Endodermal cell (in vitro differentiated cells): ENCODE data around the gene MIB2. TPM values are rescaled to one million over a fixed set of nuclear protein-coding genes. Genes with fewer than 3 reads are reported as not detected.

Source experiments
- DNase-seq: peaks from one replicate; pipeline ENCODE4 v3.0.0-alpha.2; 2017
- H3K27ac ChIP-seq: 2 replicates; pipeline ENCODE4 v1.5.1; 2013; ENCODE audit warnings: mild to moderate bottlenecking, low read depth, low read length, moderate library complexity
- H3K27me3 ChIP-seq: 2 replicates; pipeline ENCODE4 v1.6.1; 2013; ENCODE audit warnings: mild to moderate bottlenecking, low read length, moderate library complexity; ENCODE audit not compliant: insufficient read depth, control insufficient read depth, poor library complexity, severe bottlenecking
- H3K36me3 ChIP-seq: 2 replicates; pipeline ENCODE4 v1.7.0; 2013; ENCODE audit warnings: mild to moderate bottlenecking, low read length, moderate library complexity; ENCODE audit not compliant: control insufficient read depth, insufficient read depth
- H3K4me1 ChIP-seq: one replicate; pipeline ENCODE4 v1.7.0; 2013; ENCODE audit warnings: low read length; ENCODE audit not compliant: control insufficient read depth, insufficient read depth
- H3K4me3 ChIP-seq: 2 replicates; pipeline ENCODE4 v1.5.1; 2013; ENCODE audit warnings: mild to moderate bottlenecking, low read length, moderate library complexity
- H3K9ac ChIP-seq: 2 replicates; pipeline ENCODE4 v1.6.1; 2013; ENCODE audit warnings: mild to moderate bottlenecking, low read length, moderate library complexity; ENCODE audit not compliant: poor library complexity, severe bottlenecking; ENCODE audit errors: extremely low read depth
- H3K9me3 ChIP-seq: 2 replicates; pipeline ENCODE4 v1.6.1; 2013; ENCODE audit warnings: mild to moderate bottlenecking, low read length, moderate library complexity; ENCODE audit not compliant: control insufficient read depth
- H3K27ac Mint-ChIP-seq: 2 replicates; pipeline ENCODE4 v1.8.0; 2020; ENCODE audit warnings: mixed read lengths
- H3K27me3 Mint-ChIP-seq: 2 replicates; pipeline ENCODE4 v1.8.0; 2021; ENCODE audit warnings: mild to moderate bottlenecking, mixed read lengths; ENCODE audit not compliant: insufficient read depth
- H3K36me3 Mint-ChIP-seq: 2 replicates; pipeline ENCODE4 v1.8.0; 2020; ENCODE audit warnings: low read depth, mixed read lengths
- H3K4me1 Mint-ChIP-seq: 2 replicates; pipeline ENCODE4 v1.8.0; 2020; ENCODE audit warnings: mixed read lengths
- H3K4me3 Mint-ChIP-seq: 2 replicates; pipeline ENCODE4 v1.8.0; 2020; ENCODE audit warnings: mild to moderate bottlenecking, moderate library complexity, mixed read lengths
- H3K9me3 Mint-ChIP-seq: 2 replicates; pipeline ENCODE4 v1.8.0; 2020; ENCODE audit warnings: mild to moderate bottlenecking, mixed read lengths
- CTCF ChIP-seq: fragments of 200-600 bp; sonication (generic); conservative IDR thresholded peaks from 2 replicates; pipeline ENCODE4 v1.5.0; 2021; ENCODE audit warnings: antibody characterized with exemption, mild to moderate bottlenecking
- whole genome bisulfite sequencing, 2 experiments: methylation state at CpG; one replicate each; pipeline versions ENCODE4 v1.1.5 to v1.1.7; 2013; ENCODE audit warnings: missing lambda C conversion rate in 2 of 2, mixed read lengths in 1 of 2; ENCODE audit not compliant: insufficient coverage in 1 of 2, insufficient read length in 1 of 2; 5-methylcytosine and 5-hydroxymethylcytosine counted together
- total RNA-seq, 2 donors: library from RNA; stranded (reverse); fragmentation: NEBNext Ultra II Directional in 1 of 2; extraction: Animal tissue kit (Norgen Biotek cat#: 25700) in 1 of 2; gene quantifications; 2 replicates in 1 of 2; 3 replicates in 1 of 2; pipeline ENCODE4 v1.2.1, GENCODE V29; 2021

The MIB2 gene
- total RNA-seq, 2 donors from 2014 or later: 77.4 to 97.9 TPM

- DNase-seq: no peak
- no peaks in the 10 kb centered on the region for H3K9me3 Mint-ChIP-seq
- Histone ChIP-seq H3K4me1 (no peaks in the 10 kb centered on the region), H3K27me3 (no peaks in the 10 kb centered on the region), H3K4me3 (no peak overlapping the region), H3K9me3 (no peaks in the 10 kb centered on the region), H3K36me3 (no peaks in the 10 kb centered on the region), H3K9ac (no peak overlapping the region), H3K27ac (no peak overlapping the region)
- H3K27me3 Mint-ChIP-seq: no peaks in the 10 kb centered on the region
- WGBS, 2 experiments: 90 to 93% methylated on average over 8 to 9 of the region's 9 CpGs
- peaks cover 3% of the 10 kb centered on the region for H3K36me3 Mint-ChIP-seq
- no peak for TF ChIP-seq CTCF
- H3K4me3 Mint-ChIP-seq: no peak overlapping the region
- H3K27ac Mint-ChIP-seq: no peak overlapping the region
- H3K4me1 Mint-ChIP-seq: peaks cover 4% of the 10 kb centered on the region
Observed at GRCh38 chr1:1610796-1611195, 4.5 kb upstream of the MIB2 start.

GRCh38 chr1:1612104-1612400 lies 3.2 kb upstream of the MIB2 start:
- TF ChIP-seq CTCF: no peak
- Mint-ChIP-seq H3K27ac (no peak overlapping the region), H3K4me3 (no peak overlapping the region), H3K36me3 (peaks cover 3% of the 10 kb centered on the region), H3K9me3 (no peaks in the 10 kb centered on the region), H3K4me1 (peaks cover 4% of the 10 kb centered on the region), H3K27me3 (no peaks in the 10 kb centered on the region)
- DNase-seq: no peak
- Histone ChIP-seq H3K9ac (no peak overlapping the region), H3K4me1 (peaks cover 7% of the 10 kb centered on the region), H3K36me3 (peaks cover 1% of the 10 kb centered on the region), H3K9me3 (no peaks in the 10 kb centered on the region), H3K27ac (no peak overlapping the region), H3K27me3 (no peaks in the 10 kb centered on the region), H3K4me3 (no peak overlapping the region)
- WGBS, 2 experiments: 94% methylated on average over 3 of the region's 3 CpGs; no CpG with 5 or more reads in 1 of the 2 experiments

GRCh38 chr1:1613509-1614082 lies 1.7 kb upstream of the MIB2 start:
- Mint-ChIP-seq H3K27ac (no peak overlapping the region), H3K9me3 (no peaks in the 10 kb centered on the region), H3K4me1 (peaks cover 4% of the 10 kb centered on the region), H3K4me3 (peak overlapping the region; percentile 87), H3K27me3 (no peaks in the 10 kb centered on the region), H3K36me3 (peaks cover 9% of the 10 kb centered on the region)
- Histone ChIP-seq H3K27ac (no peak overlapping the region), H3K4me3 (peak overlapping the region; percentile 96), H3K27me3 (no peaks in the 10 kb centered on the region), H3K4me1 (peaks cover 8% of the 10 kb centered on the region), H3K9ac (no peak overlapping the region), H3K36me3 (peaks cover 16% of the 10 kb centered on the region), H3K9me3 (no peaks in the 10 kb centered on the region)
- TF ChIP-seq CTCF: no peak
- no peak for DNase-seq
- WGBS, 2 experiments: 85 to 88% methylated on average over 11 of the region's 11 CpGs
